ENCODE measurements around the gene PLEKHJ1. TPM values are rescaled to one million over a fixed set of nuclear protein-coding genes. Genes with fewer than 3 reads are reported as not detected.

The PLEKHJ1 gene
- total RNA-seq, 2 donors from 2014 or later, result 47.5 to 89.0 TPM

DNA sequence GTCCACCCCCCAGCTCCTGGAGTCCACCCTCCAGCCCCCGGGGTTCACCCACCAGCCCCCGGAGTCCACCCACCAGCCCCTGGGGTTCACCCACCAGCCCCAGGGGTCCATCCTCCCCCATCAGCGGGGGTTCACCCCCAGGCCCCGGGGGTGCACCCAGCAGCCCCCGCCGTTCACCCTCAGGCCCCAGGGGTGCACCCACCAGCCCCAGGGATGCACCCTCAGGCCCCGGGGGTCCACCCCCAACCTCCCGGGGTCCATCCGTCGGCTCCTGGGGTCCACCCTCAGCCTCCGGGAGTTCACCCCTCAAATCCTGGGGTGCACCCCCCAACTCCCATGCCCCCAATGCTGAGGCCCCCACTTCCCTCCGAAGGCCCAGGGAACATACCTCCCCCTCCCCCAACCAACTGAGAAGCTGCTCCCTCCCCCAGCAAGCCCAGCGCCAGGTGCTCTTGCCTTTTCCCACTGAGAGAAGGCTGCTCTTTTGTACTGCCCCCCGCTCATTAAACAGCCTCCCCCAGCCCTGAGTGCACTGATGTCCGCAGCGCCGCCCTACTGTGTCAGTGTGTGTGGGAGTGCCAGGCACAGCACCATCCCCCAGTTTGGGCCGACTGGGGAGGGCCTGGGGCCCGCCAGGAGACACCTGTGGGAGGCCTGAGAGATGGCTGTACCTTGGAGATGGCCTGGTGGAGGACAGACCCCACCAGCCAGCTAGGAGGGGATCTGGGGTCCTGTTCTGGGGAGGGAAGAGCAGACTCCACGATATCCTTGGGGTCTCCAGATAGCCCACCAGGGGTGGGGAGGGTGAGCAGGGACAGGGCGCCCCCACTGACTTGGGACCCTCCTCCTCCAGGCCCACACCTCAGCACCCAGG lies 12.2 kb upstream of the PLEKHJ1 start:
- Histone ChIP-seq H3K4me1 (peaks cover 43% of the 10 kb centered on the region), H3K36me3 (replicated peaks in 1 of 2; ENCODE audit: insufficient read depth in 1 of 2, low read depth in 2 of 2) (peaks cover 33 to 40% of the 10 kb centered on the region in 2 donors), H3K27me3 (peaks cover 0 to 20% of the 10 kb centered on the region in 2 donors), H3K27ac (no peak overlapping the region), H3K4me3 (no peak overlapping the region), H3K9me3 (no peaks in the 10 kb centered on the region)
- ATAC-seq, result no peak
- TF ChIP-seq, protein P1, sequence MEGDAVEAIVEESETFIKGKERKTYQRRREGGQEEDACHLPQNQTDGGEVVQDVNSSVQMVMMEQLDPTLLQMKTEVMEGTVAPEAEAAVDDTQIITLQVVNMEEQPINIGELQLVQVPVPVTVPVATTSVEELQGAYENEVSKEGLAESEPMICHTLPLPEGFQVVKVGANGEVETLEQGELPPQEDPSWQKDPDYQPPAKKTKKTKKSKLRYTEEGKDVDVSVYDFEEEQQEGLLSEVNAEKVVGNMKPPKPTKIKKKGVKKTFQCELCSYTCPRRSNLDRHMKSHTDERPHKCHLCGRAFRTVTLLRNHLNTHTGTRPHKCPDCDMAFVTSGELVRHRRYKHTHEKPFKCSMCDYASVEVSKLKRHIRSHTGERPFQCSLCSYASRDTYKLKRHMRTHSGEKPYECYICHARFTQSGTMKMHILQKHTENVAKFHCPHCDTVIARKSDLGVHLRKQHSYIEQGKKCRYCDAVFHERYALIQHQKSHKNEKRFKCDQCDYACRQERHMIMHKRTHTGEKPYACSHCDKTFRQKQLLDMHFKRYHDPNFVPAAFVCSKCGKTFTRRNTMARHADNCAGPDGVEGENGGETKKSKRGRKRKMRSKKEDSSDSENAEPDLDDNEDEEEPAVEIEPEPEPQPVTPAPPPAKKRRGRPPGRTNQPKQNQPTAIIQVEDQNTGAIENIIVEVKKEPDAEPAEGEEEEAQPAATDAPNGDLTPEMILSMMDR (IDR thresholded peaks at IDR 0.05), result no peak
- no peak for TF ChIP-seq POLR2A (IDR thresholded peaks at IDR 0.05)
- DNase-seq, result no peak
- intact Hi-C loops (cut with DNase I), result no loop called here
- 87 to 88% methylated on average over 6 to 19 of the region's 21 CpGs for WGBS, 2 donors

DNA sequence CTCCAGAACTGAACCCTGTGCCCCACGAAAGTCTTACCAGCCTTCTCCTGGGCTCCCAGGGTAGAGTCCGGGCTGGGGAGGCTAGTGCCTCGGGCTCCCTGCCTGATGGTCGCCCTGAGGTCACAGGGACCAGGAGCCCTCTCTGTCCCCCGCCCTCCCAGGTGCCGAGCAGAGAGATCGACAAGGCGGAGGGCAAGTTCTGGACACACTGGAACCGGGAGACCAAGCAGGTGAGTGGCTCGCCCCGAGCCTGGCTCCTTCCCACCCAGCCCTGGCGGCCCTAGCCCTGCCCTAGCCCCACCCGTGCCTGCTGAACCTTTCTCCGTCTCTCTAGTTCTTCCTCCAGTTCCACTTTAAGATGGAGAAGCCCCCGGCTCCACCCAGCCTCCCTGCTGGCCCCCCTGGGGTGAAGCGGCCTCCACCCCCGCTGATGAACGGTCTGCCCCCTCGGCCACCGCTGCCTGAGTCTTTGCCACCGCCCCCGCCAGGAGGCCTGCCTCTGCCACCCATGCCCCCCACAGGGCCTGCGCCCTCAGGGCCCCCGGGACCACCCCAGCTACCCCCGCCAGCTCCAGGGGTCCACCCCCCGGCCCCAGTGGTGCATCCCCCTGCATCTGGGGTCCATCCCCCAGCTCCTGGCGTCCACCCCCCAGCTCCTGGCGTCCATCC lies 11.4 kb upstream of the PLEKHJ1 start:
- H3K4me3 ChIP-seq, result no peak overlapping the region
- intact Hi-C loops (cut with DNase I), result no loop called here
- peaks cover 35% of the 10 kb centered on the region for H3K4me1 ChIP-seq
- peak overlapping the region in 2 of 4 donors; percentile 49 to 67 for H3K27ac ChIP-seq
- peaks cover 0 to 13% of the 10 kb centered on the region in 2 donors for H3K27me3 ChIP-seq
- H3K36me3 ChIP-seq (replicated peaks in 1 of 2; ENCODE audit: insufficient read depth in 1 of 2, low read depth in 2 of 2), result peaks cover 33 to 41% of the 10 kb centered on the region in 2 donors
- WGBS, 2 donors, result 91 to 97% methylated on average over 10 to 24 of the region's 28 CpGs
- ATAC-seq (no peak), DNase-seq (no peak)
- no peak for TF ChIP-seq POLR2A (IDR thresholded peaks at IDR 0.05)
- TF ChIP-seq, protein P1 (IDR thresholded peaks at IDR 0.05), result no peak
- H3K9me3 ChIP-seq, result no peaks in the 10 kb centered on the region

DNA sequence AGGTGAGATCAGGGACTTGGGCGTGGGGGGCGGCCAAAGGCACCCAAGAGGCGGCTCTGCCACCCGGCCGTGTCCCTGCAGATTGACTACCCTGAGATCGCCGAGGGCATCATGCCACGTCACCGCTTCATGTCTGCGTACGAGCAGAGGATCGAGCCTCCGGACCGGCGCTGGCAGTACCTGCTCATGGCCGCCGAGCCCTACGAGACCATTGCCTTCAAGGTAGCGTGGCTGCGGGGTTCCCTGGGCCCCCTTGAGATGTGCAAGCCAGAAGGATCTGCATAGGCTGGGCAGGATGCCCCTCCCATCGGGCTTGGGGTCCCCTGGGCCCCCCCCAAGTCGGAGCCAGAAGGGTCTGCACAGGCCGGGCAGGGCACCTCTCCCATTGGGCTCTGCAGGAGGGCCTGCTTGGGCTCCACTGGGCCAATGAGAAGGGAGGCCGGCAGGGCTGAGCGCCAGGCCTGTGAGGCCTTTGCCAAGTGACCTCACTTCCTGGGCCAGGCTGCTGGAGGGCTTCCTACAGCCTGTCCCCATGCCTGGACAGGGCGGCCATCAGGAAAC lies 10.8 kb upstream of the PLEKHJ1 start:
- Histone ChIP-seq H3K4me3 (no peak overlapping the region), H3K36me3 (replicated peaks in 1 of 2; ENCODE audit: insufficient read depth in 1 of 2, low read depth in 2 of 2) (peaks cover 33 to 41% of the 10 kb centered on the region in 2 donors), H3K27me3 (peaks cover 0 to 7% of the 10 kb centered on the region in 2 donors), H3K9me3 (no peaks in the 10 kb centered on the region), H3K4me1 (peaks cover 34% of the 10 kb centered on the region), H3K27ac (peak overlapping the region in 2 of 4 donors; percentile 49 to 67)
- no peak for TF ChIP-seq POLR2A (IDR thresholded peaks at IDR 0.05)
- TF ChIP-seq, protein P1 (IDR thresholded peaks at IDR 0.05), result no peak
- peak; percentile 60 to 72 (median 62) for DNase-seq
- 74 to 80% methylated on average over 1 to 16 of the region's 26 CpGs for WGBS, 2 donors
- ATAC-seq, result peak; percentile 73
- intact Hi-C loops (cut with DNase I), result no loop called here

DNA sequence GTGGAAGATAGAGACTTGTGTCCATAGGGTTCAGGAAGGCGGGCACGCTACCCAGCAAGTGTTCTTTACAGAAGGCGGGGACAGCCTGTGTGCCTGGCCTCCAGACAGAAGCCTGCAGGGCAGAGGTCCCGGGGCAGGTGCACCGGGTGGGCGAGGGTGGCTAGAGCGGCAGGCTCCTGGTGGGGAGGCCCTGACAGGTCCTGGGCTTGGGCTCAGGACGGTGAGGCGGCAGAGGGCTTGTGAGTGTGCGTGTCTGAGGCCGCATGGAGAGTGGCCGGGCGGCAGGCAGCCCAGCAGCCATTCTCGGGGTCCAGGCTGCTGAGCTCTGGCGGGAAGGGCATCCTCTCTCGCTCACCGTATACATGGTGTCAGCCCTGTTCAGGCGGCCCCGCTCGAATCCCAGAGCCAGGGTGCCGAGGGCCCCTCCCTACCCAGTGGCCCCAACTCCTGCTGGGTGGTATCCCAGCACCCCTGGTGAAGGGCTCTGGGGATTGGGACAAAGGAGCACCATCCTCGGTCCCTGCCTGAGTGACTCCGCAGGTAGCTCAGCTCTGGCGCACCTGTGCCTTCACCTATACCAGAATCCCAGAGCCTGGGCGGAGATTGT lies 10.0 kb upstream of the PLEKHJ1 start:
- TF ChIP-seq, protein P1 (IDR thresholded peaks at IDR 0.05), result no peak
- TF ChIP-seq POLR2A (IDR thresholded peaks at IDR 0.05), result no peak
- no peak for DNase-seq
- peaks cover 0 to 3% of the 10 kb centered on the region in 2 donors for H3K27me3 ChIP-seq
- H3K4me1 ChIP-seq, result peaks cover 34% of the 10 kb centered on the region
- no peak overlapping the region for H3K4me3 ChIP-seq
- no peak overlapping the region for H3K27ac ChIP-seq
- no peaks in the 10 kb centered on the region for H3K9me3 ChIP-seq
- intact Hi-C loops (cut with DNase I), result no loop called here
- H3K36me3 ChIP-seq (replicated peaks in 1 of 2; ENCODE audit: insufficient read depth in 1 of 2, low read depth in 2 of 2), result peaks cover 33 to 41% of the 10 kb centered on the region in 2 donors
- ATAC-seq, result no peak
- WGBS, 2 donors, result 91 to 94% methylated on average over 12 to 20 of the region's 25 CpGs
